Head of caudate nucleus (tissue), 42 donors: ENCODE results near the gene STK17A.
"Not testable (repeated sequence)": the region's sequence is repeated elsewhere in the genome, so short reads cannot be mapped to it uniquely, and the experiment has no call there.

Experiments used
- DNase-seq, 42 donors: peaks; one replicate each; pipeline versions ENCODE4 v3.0.0 to v3.0.0-alpha.2; 2020 to 2021; ENCODE audit warnings: mixed read lengths in 7 of 42
- intact Hi-C: fragments of 100-400 bp; cut with DNase I; formaldehyde crosslinking; loops from one replicate; pipeline ENCODE4 v1.15.0; 2022

Gene STK17A

DNA sequence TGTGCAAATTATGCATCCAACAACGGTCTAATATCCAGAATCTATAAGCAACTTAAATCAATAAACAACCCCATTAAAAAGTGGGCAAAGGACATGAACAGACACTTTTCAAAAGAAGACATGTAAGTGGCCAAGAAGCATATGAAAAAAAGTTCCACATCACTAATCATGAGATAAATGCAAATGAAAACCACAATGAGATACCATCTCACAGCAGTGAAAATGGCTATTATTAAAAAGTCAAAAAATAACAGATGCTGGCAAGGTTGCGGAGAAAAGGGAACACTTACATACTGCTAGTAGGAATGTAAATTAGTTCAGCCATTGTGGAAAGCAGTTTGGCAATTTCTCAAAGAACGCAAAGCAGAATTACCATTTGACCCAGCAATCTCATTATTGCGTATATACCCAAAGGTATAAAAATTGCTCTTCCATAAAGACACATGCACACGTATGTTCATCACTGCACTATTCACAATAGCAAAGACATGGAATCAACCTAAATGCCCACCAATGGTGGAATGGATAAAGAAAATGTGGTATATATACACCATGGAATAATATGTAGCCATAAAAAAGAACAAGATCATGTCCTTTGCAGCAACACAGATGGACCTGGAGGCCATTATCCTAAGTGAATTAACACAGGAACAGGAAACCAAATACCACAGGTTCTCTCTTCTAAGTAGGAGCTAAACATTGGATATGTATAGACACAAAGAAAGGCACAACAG, 90.5 kb downstream of the STK17A start:
- intact Hi-C loops, result not testable (repeated sequence)

DNA sequence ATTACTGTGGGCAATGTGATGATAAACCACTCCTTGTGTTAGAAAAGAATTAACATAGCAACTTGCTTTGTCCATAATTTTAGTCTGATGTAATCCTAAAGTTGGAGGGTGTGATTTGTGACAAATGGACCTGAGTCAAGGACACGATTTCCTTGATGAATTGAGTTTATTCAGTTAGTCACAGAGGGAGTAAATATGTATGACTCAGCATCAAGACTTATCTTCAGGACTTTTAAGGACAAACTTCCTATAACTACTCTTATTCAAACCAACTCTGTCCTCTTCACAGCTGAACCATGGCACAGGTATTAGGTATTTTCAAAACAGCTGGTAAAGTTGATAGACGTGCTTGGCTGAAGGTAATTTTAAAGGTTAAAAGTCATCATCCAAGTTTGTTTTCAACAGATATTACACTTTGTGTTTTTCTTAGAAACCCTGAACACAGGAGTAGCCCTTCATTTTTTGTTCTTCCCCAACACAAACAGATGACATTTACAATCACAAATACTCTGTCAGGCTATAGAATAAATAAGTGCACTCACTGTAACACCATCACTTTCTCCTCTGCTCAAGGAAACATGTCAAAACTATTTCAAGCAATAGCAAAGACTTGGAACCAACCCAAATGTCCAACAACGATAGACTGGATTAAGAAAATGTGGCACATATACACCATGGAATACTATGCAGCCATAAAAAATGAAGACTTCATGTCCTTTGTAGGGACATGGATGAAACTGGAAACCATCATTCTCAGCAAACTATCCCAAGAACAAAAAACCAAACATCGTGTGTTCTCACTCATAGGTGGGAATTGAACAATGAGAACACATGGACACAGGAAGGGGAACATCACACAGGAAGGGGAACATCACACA, 91.9 kb downstream of the STK17A start:
- no peak for DNase-seq
- intact Hi-C loops, result no loop called here

More for the DNA sequence above, 90.5 kb downstream of the STK17A start:
- DNase-seq, result not testable (repeated sequence)
